Measurements from ENCODE around the gene CTXN1.
"Not testable (repeated sequence)": the region's sequence is repeated elsewhere in the genome, so short reads cannot be mapped to it uniquely, and the experiment has no call there.

The CTXN1 gene

GRCh38 chr19:7933828-7934725, 8.1 kb upstream of the CTXN1 start:
- no peak for DNase-seq (ENCODE audit: low read depth)

DNA sequence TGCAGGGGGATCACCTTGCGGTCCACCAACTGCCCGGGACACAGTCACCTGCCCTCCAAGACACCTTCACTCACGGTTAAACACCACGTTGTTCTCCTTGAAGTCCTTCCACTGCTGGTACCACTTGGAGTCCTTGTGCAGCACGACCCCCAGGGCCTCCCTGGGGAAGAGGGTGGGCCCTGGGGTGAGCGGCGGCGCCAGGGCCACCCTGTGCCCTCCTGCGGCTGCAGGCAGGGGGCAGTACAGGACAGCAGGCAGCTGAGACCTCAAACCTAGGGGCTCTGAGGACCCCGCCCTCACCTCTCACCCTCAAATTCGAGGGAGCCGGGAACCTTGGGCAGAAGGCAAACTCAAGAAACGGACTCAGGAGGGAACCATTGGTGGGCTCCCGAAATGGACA, 7.5 kb upstream of the CTXN1 start:
- peak; percentile 21 for TF ChIP-seq CTCF (IDR thresholded peaks at IDR 0.05; ENCODE audit: low read length, missing control alignments)
- no peak for DNase-seq (ENCODE audit: low read depth)
- no peak overlapping the region for H3K4me3 ChIP-seq (replicated peaks; ENCODE audit: low read depth, low read length)

More at GRCh38 chr19:7933828-7934725, 8.1 kb upstream of the CTXN1 start:
- no peak for TF ChIP-seq CTCF (IDR thresholded peaks at IDR 0.05; ENCODE audit: low read length, missing control alignments)
- no peak overlapping the region for H3K4me3 ChIP-seq (replicated peaks; ENCODE audit: low read depth, low read length)

DNA sequence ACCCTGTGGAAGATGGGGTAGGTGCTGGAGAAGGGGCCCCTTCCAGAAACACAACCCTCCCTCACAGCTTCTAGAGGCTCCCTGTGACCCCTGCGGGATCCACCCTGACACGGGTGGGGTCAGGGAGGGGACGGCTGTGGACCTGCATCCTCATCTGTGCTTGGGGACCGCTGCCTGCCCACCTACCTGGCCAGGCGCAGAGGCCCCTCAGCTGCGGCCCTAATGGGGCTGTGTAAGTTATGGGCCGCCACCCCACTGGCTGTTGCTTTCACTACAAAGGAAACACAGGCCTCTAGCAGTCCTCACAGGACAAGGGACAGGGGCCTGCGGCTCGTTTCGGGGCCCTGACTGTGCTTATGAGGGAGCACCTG, 7.0 kb upstream of the CTXN1 start:
- DNase-seq (ENCODE audit: low read depth): no peak
- H3K4me3 ChIP-seq (replicated peaks; ENCODE audit: low read depth, low read length): no peak overlapping the region

DNA sequence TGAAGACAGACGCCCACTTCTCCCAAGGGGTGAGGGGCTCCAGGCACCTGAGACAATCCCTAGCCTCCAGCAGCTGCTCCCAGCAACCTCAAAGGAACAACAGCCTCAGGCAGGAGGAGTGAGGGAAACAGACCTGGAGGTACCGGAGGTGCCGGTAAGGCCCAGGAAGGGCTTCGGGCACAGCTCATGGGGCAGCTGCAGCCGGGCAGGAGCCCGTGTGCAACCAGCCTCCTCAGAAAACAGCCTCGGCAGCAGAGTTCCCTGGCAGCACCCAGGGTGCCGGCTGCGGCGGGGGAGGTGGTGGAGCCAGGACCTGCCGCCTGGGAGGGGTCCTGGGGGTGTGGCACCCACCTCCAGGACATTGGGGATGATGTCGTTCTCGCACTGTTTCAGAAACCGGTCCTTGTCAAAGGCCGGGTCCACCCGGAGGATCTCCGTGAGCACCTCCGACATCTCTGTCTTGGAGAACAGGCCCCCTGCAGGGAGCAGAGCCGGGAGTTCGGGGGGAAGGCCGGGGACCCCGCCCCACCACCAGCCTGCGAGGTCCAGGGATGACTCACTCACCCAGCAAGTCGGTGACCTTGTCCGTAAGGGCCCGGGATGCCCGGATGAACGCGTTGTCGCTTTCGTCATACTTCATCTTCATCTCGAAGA, 6.5 kb upstream of the CTXN1 start:
- no peak for TF ChIP-seq CTCF (IDR thresholded peaks at IDR 0.05; ENCODE audit: low read length, missing control alignments)
- DNase-seq (ENCODE audit: low read depth): no peak
- H3K4me3 ChIP-seq (replicated peaks; ENCODE audit: low read depth, low read length): no peak overlapping the region

More for the DNA sequence above, 7.0 kb upstream of the CTXN1 start:
- no peak for TF ChIP-seq CTCF (IDR thresholded peaks at IDR 0.05; ENCODE audit: low read length, missing control alignments)

DNA sequence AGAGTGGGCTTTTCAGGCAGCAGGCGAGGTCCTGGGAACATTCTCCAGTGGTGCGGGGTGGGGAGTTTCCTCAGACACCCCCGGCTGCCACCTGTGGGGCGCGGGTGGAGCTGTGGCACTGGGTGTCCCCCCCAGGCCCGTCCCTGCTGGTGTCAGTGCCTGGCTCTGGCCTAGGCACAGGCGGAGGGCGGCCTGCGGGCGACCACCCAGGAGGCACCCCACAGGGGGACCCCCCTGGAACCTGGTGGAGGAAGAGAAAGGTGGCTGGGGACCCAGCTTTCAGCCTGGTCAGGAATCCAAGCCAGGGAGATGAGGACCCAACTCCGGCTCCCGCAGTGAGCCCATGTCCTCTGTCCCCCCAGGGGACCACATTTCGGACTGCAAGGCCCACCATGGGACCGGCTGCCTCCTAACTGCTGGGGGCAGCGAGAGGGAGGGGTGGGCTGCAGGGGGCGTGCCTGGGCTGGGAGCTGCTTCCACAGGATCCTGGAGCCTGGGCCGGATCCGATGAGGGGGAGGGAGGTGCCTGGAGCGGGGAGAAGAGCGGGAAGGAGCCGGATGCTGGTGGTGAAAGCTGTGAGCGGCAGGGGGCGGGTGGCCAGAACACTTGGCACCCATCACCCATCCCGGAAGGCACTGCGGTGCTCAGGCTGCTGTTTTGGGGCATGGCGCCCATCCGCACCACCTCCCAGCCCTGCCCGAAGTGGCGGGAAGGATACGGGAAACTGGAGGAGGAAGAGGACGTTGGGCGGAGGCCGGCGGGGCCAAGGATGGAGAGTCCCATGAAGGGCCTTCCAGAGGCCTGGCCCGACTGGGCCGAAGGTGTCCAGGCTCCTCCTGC, 5.5 kb upstream of the CTXN1 start:
- no peak for TF ChIP-seq CTCF (IDR thresholded peaks at IDR 0.05; ENCODE audit: low read length, missing control alignments)

GRCh38 chr19:7930765-7931164, 4.8 kb upstream of the CTXN1 start:
- DNase-seq (ENCODE audit: low read depth): no peak
- no peak for TF ChIP-seq CTCF (IDR thresholded peaks at IDR 0.05; ENCODE audit: low read length, missing control alignments)

More for the DNA sequence above, 5.5 kb upstream of the CTXN1 start:
- no peak for DNase-seq (ENCODE audit: low read depth)
- H3K4me3 ChIP-seq (replicated peaks; ENCODE audit: low read depth, low read length): no peak overlapping the region

GRCh38 chr19:7930030-7930429, 4.1 kb upstream of the CTXN1 start:
- not testable (repeated sequence) for DNase-seq (ENCODE audit: low read depth); H3K4me3 ChIP-seq (replicated peaks; ENCODE audit: low read depth, low read length)

More at GRCh38 chr19:7930765-7931164, 4.8 kb upstream of the CTXN1 start:
- H3K4me3 ChIP-seq (replicated peaks; ENCODE audit: low read depth, low read length): no peak overlapping the region

Data from fibroblast of pulmonary artery (primary cell).